ENCODE data around the gene UPK2. TPM values are rescaled to one million over a fixed set of nuclear protein-coding genes. Genes with fewer than 3 reads are reported as not detected.

UPK2 gene
- total RNA-seq, 4 donors from 2014 or later: not detected

- TF ChIP-seq CTCF (IDR thresholded peaks at IDR 0.05; ENCODE audit: low read depth): no peak
Measured at GRCh38 chr11:118956847-118957469, 860 bp downstream of the UPK2 start.

GRCh38 chr11:118957549-118957948 is 1.5 kb downstream of the UPK2 start:
- no peak for TF ChIP-seq CTCF (IDR thresholded peaks at IDR 0.05; ENCODE audit: low read depth)

- no peak for TF ChIP-seq CTCF (IDR thresholded peaks at IDR 0.05; ENCODE audit: low read depth)
Measured at GRCh38 chr11:118957968-118958367, 1.9 kb downstream of the UPK2 start.

- TF ChIP-seq CTCF (IDR thresholded peaks at IDR 0.05; ENCODE audit: low read depth): no peak
Measured at GRCh38 chr11:118958577-118958976, 2.5 kb downstream of the UPK2 start.

GRCh38 chr11:118961189-118961588 is 5.1 kb downstream of the UPK2 start:
- no peak for TF ChIP-seq CTCF (IDR thresholded peaks at IDR 0.05; ENCODE audit: low read depth)

GRCh38 chr11:118961591-118961990 is 5.5 kb downstream of the UPK2 start:
- TF ChIP-seq CTCF (IDR thresholded peaks at IDR 0.05; ENCODE audit: low read depth): no peak

GRCh38 chr11:118971646-118972045 is 15.5 kb downstream of the UPK2 start, which contains the start of gene FOXR1:
Gene FOXR1 (plus strand): TSS chr11:118971761. CDS start chr11:118971932, 171 bp downstream.
- no peak for TF ChIP-seq CTCF (IDR thresholded peaks at IDR 0.05; ENCODE audit: low read depth)
